Measurements from ENCODE around the gene UBE2N. TPM values are rescaled to one million over a fixed set of nuclear protein-coding genes. Genes with fewer than 3 reads are reported as not detected.
A peak's percentile ranks its signal among the peaks of the same experiment; 100 is the strongest.
"Not testable (repeated sequence)": the region's sequence is repeated elsewhere in the genome, so short reads cannot be mapped to it uniquely, and the experiment has no call there.

Gene UBE2N
- total RNA-seq, 2 donors from 2014 or later: 184 to 213 TPM

GRCh38 chr12:93434256-93434865 is 7.4 kb downstream of the UBE2N start:
- no peak for DNase-seq (ENCODE audit: low spot score)
- no peaks in the 10 kb centered on the region for H3K27me3 Mint-ChIP-seq
- no peaks in the 10 kb centered on the region for H3K36me3 Mint-ChIP-seq
- no peaks in the 10 kb centered on the region for H3K9me3 Mint-ChIP-seq
- no peak for ATAC-seq
- H3K4me1 Mint-ChIP-seq (ENCODE audit: low read depth in 2 of 2): peaks cover 49 to 67% of the 10 kb centered on the region in 2 donors
- no peak overlapping the region for H3K27ac Mint-ChIP-seq
- H3K4me3 Mint-ChIP-seq: no peak overlapping the region

- not testable (repeated sequence) for H3K27me3 Mint-ChIP-seq; ATAC-seq; H3K36me3 Mint-ChIP-seq; H3K27ac Mint-ChIP-seq; DNase-seq (ENCODE audit: low spot score); H3K4me3 Mint-ChIP-seq; H3K9me3 Mint-ChIP-seq
- peaks cover 43 to 57% of the 10 kb centered on the region in 2 donors for H3K4me1 Mint-ChIP-seq (ENCODE audit: low read depth in 2 of 2)
Measured at GRCh38 chr12:93432031-93432430, 9.7 kb downstream of the UBE2N start.

GRCh38 chr12:93430280-93430679 is 11.5 kb downstream of the UBE2N start:
- no peak overlapping the region for H3K27ac Mint-ChIP-seq
- no peaks in the 10 kb centered on the region for H3K36me3 Mint-ChIP-seq
- peaks cover 50 to 58% of the 10 kb centered on the region in 2 donors for H3K4me1 Mint-ChIP-seq (ENCODE audit: low read depth in 2 of 2)

GRCh38 chr12:93429852-93430251 is 11.9 kb downstream of the UBE2N start:
- Mint-ChIP-seq H3K4me1 (ENCODE audit: low read depth in 2 of 2) (peaks cover 55 to 58% of the 10 kb centered on the region in 2 donors), H3K27ac (no peak overlapping the region), H3K4me3 (no peak overlapping the region), H3K9me3 (no peaks in the 10 kb centered on the region), H3K27me3 (no peaks in the 10 kb centered on the region), H3K36me3 (no peaks in the 10 kb centered on the region)
- DNase-seq (ENCODE audit: low spot score): no peak
- ATAC-seq: no peak

More at GRCh38 chr12:93430280-93430679, 11.5 kb downstream of the UBE2N start:
- H3K9me3 Mint-ChIP-seq: no peaks in the 10 kb centered on the region
- H3K4me3 Mint-ChIP-seq: no peak overlapping the region
- H3K27me3 Mint-ChIP-seq: no peaks in the 10 kb centered on the region
- no peak for DNase-seq (ENCODE audit: low spot score)
- ATAC-seq: no peak

GRCh38 chr12:93429448-93429847 is 12.3 kb downstream of the UBE2N start:
- no peaks in the 10 kb centered on the region for H3K27me3 Mint-ChIP-seq
- DNase-seq (ENCODE audit: low spot score): no peak
- no peaks in the 10 kb centered on the region for H3K9me3 Mint-ChIP-seq
- no peak for ATAC-seq
- H3K4me1 Mint-ChIP-seq (ENCODE audit: low read depth in 2 of 2): peaks cover 56 to 62% of the 10 kb centered on the region in 2 donors
- H3K4me3 Mint-ChIP-seq: no peak overlapping the region
- no peak overlapping the region for H3K27ac Mint-ChIP-seq
- H3K36me3 Mint-ChIP-seq: no peaks in the 10 kb centered on the region

- no peak overlapping the region for H3K27ac Mint-ChIP-seq
- H3K9me3 Mint-ChIP-seq: no peaks in the 10 kb centered on the region
- DNase-seq (ENCODE audit: low spot score) (no peak), ATAC-seq (no peak)
- no peaks in the 10 kb centered on the region for H3K27me3 Mint-ChIP-seq
- peaks cover 63 to 66% of the 10 kb centered on the region in 2 donors for H3K4me1 Mint-ChIP-seq (ENCODE audit: low read depth in 2 of 2)
- no peak overlapping the region for H3K4me3 Mint-ChIP-seq
- no peaks in the 10 kb centered on the region for H3K36me3 Mint-ChIP-seq
Measured at GRCh38 chr12:93427779-93428564, 13.8 kb downstream of the UBE2N start.

GRCh38 chr12:93426412-93426805 is 15.3 kb downstream of the UBE2N start:
- Mint-ChIP-seq H3K27me3 (no peaks in the 10 kb centered on the region), H3K36me3 (no peaks in the 10 kb centered on the region), H3K9me3 (no peaks in the 10 kb centered on the region), H3K4me3 (peak overlapping the region; percentile 12), H3K27ac (no peak overlapping the region), H3K4me1 (ENCODE audit: low read depth in 2 of 2) (peaks cover 60 to 73% of the 10 kb centered on the region in 2 donors)
- DNase-seq (ENCODE audit: low spot score): no peak
- ATAC-seq: no peak

- Mint-ChIP-seq H3K4me3 (peak overlapping the region; percentile 12), H3K36me3 (no peaks in the 10 kb centered on the region), H3K4me1 (ENCODE audit: low read depth in 2 of 2) (peaks cover 59 to 71% of the 10 kb centered on the region in 2 donors), H3K27me3 (no peaks in the 10 kb centered on the region), H3K9me3 (no peaks in the 10 kb centered on the region), H3K27ac (no peak overlapping the region)
- DNase-seq (ENCODE audit: low spot score) (no peak), ATAC-seq (no peak)
Measured at GRCh38 chr12:93425736-93426411, 15.9 kb downstream of the UBE2N start.

GRCh38 chr12:93422050-93422449 is 19.7 kb downstream of the UBE2N start:
- ATAC-seq (no peak), DNase-seq (ENCODE audit: low spot score) (no peak)
- no peak overlapping the region for H3K27ac Mint-ChIP-seq
- H3K9me3 Mint-ChIP-seq: no peaks in the 10 kb centered on the region
- no peaks in the 10 kb centered on the region for H3K36me3 Mint-ChIP-seq
- H3K4me3 Mint-ChIP-seq: no peak overlapping the region
- peaks cover 55 to 72% of the 10 kb centered on the region in 2 donors for H3K4me1 Mint-ChIP-seq (ENCODE audit: low read depth in 2 of 2)
- H3K27me3 Mint-ChIP-seq: no peaks in the 10 kb centered on the region

GRCh38 chr12:93419388-93420034 is 22.2 kb downstream of the UBE2N start:
- DNase-seq (ENCODE audit: low spot score) (no peak), ATAC-seq (peak; percentile 50 to 65)
- H3K36me3 Mint-ChIP-seq: no peaks in the 10 kb centered on the region
- no peak overlapping the region for H3K27ac Mint-ChIP-seq
- no peaks in the 10 kb centered on the region for H3K27me3 Mint-ChIP-seq
- H3K4me1 Mint-ChIP-seq (ENCODE audit: low read depth in 2 of 2): peaks cover 47 to 68% of the 10 kb centered on the region in 2 donors
- H3K4me3 Mint-ChIP-seq: no peak overlapping the region
- H3K9me3 Mint-ChIP-seq: no peaks in the 10 kb centered on the region

GRCh38 chr12:93417967-93418480 is 23.7 kb downstream of the UBE2N start:
- Mint-ChIP-seq H3K36me3 (no peaks in the 10 kb centered on the region), H3K9me3 (no peaks in the 10 kb centered on the region), H3K4me3 (no peak overlapping the region), H3K4me1 (ENCODE audit: low read depth in 2 of 2) (peaks cover 47 to 67% of the 10 kb centered on the region in 2 donors), H3K27ac (no peak overlapping the region), H3K27me3 (no peaks in the 10 kb centered on the region)
- ATAC-seq: no peak
- DNase-seq (ENCODE audit: low spot score): no peak

- no peak for DNase-seq (ENCODE audit: low spot score)
- no peaks in the 10 kb centered on the region for H3K27me3 Mint-ChIP-seq
- no peak overlapping the region for H3K4me3 Mint-ChIP-seq
- ATAC-seq: no peak
- H3K36me3 Mint-ChIP-seq: no peaks in the 10 kb centered on the region
- H3K9me3 Mint-ChIP-seq: no peaks in the 10 kb centered on the region
- H3K27ac Mint-ChIP-seq: peak overlapping the region; percentile 57 to 71
- H3K4me1 Mint-ChIP-seq (ENCODE audit: low read depth in 2 of 2): peaks cover 50 to 61% of the 10 kb centered on the region in 2 donors
Measured at GRCh38 chr12:93415723-93416464, 25.9 kb downstream of the UBE2N start.

GRCh38 chr12:93413064-93413463 is 28.7 kb downstream of the UBE2N start:
- peak overlapping the region in 1 of 2 donors; percentile 8 for H3K27ac Mint-ChIP-seq
- ATAC-seq: no peak

More at GRCh38 chr12:93413064-93413463, 28.7 kb downstream of the UBE2N start:
- no peak for DNase-seq (ENCODE audit: low spot score)
- Mint-ChIP-seq H3K9me3 (no peaks in the 10 kb centered on the region), H3K27me3 (no peaks in the 10 kb centered on the region), H3K4me1 (ENCODE audit: low read depth in 2 of 2) (peaks cover 42 to 58% of the 10 kb centered on the region in 2 donors), H3K36me3 (peaks cover 8% of the 10 kb centered on the region), H3K4me3 (no peak overlapping the region)
